Caco-2 (cell line): Measurements from ENCODE around the gene CACNA1C. TPM values are rescaled to one million over a fixed set of nuclear protein-coding genes. Genes with fewer than 3 reads are reported as not detected.

Source experiments
- BruUV-seq: library from RNA; stranded (reverse); fragments of 400-500 nt; replicated peaks from 2 replicates; lab custom pipeline; 2021; lab: Mats Ljungman, UMichigan
- CTCF ChIA-PET: fragments of 300-600 bp; sonication (Branson Sonifier 250); formaldehyde crosslinking; loops from one replicate; lab custom pipeline; 2022; ENCODE audit warnings: antibody characterized with exemption; lab: Charles Lee
- POLR2A ChIA-PET: fragments of 300-600 bp; sonication (Branson Sonifier 250); formaldehyde crosslinking; loops from one replicate; lab custom pipeline; 2022; ENCODE audit warnings: antibody characterized with exemption; lab: Charles Lee
- DNase-seq, 2 experiments: peaks; one replicate each; pipeline versions ENCODE4 v3.0.0 to v3.0.0-alpha.2; 2020 to 2022
- H3K27me3 ChIP-seq: replicated peaks from 2 replicates; pipeline ENCODE4 v1.6.0; 2011; ENCODE audit warnings: low read length; ENCODE audit not compliant: control insufficient read depth, insufficient read depth
- H3K36me3 ChIP-seq: 2 replicates; pipeline ENCODE4 v1.5.1; 2011; ENCODE audit warnings: low read length; ENCODE audit not compliant: control insufficient read depth, insufficient read depth
- H3K4me1 ChIP-seq: fragments of 250-450 bp; sonication (Bioruptor Pico); 2 replicates; pipeline ENCODE4 v1.5.1; 2020; ENCODE audit warnings: mild to moderate bottlenecking
- H3K4me3 ChIP-seq: 2 replicates; pipeline ENCODE4 v1.5.1; 2011; ENCODE audit warnings: low read depth, mild to moderate bottlenecking, control low read depth, low read length
- H3K9me3 ChIP-seq: fragments of 250-450 bp; sonication (Bioruptor Pico); 2 replicates; pipeline ENCODE4 v1.5.1; 2020; ENCODE audit warnings: mild to moderate bottlenecking, moderate library complexity
- H3K27ac Mint-ChIP-seq: one replicate; pipeline ENCODE4 v1.8.0; 2022; ENCODE audit warnings: mixed read lengths; ENCODE audit not compliant: unreplicated experiment
- H3K27me3 Mint-ChIP-seq: one replicate; pipeline ENCODE4 v1.8.0; 2022; ENCODE audit warnings: mixed read lengths; ENCODE audit not compliant: insufficient read depth, unreplicated experiment
- H3K36me3 Mint-ChIP-seq: one replicate; pipeline ENCODE4 v1.8.0; 2022; ENCODE audit warnings: mild to moderate bottlenecking, mixed read lengths; ENCODE audit not compliant: insufficient read depth, unreplicated experiment
- H3K4me1 Mint-ChIP-seq: one replicate; pipeline ENCODE4 v1.8.0; 2022; ENCODE audit warnings: low read depth, mixed read lengths; ENCODE audit not compliant: unreplicated experiment
- H3K4me3 Mint-ChIP-seq: one replicate; pipeline ENCODE4 v1.8.0; 2022; ENCODE audit warnings: mild to moderate bottlenecking, moderate library complexity, mixed read lengths; ENCODE audit not compliant: unreplicated experiment
- H3K9me3 Mint-ChIP-seq: one replicate; pipeline ENCODE4 v1.8.0; 2022; ENCODE audit warnings: mixed read lengths; ENCODE audit not compliant: unreplicated experiment
- intact Hi-C: fragments of 100-400 bp; cut with micrococcal nuclease; formaldehyde crosslinking; loops from one replicate; pipeline ENCODE4 v1.10.0; 2022; ENCODE audit not compliant: unreplicated experiment
- total RNA-seq: library from RNA; stranded (reverse); gene quantifications from 2 replicates; pipeline ENCODE4 v1.2.3, GENCODE V29; 2022
- TF ChIP-seq, protein P1 (sequence below), 2 experiments: fragments of 200-600 bp in 1 of 2; IDR thresholded peaks; 1 replicate in 1 of 2; 2 replicates in 1 of 2; pipeline versions ENCODE4 v1.5.1 to v1.8.0; 2011 to 2022; ENCODE audit warnings: antibody characterized with exemption in 1 of 2, control low read depth in 1 of 2, inconsistent platforms in 1 of 2, low read depth in 1 of 2, low read length in 1 of 2, mild to moderate bottlenecking in 1 of 2, moderate library complexity in 1 of 2; ENCODE audit not compliant: insufficient read depth in 1 of 2, severe bottlenecking in 1 of 2, unreplicated experiment in 1 of 2

Gene CACNA1C
- total RNA-seq, 1 experiment from 2014 or later: not detected

DNA sequence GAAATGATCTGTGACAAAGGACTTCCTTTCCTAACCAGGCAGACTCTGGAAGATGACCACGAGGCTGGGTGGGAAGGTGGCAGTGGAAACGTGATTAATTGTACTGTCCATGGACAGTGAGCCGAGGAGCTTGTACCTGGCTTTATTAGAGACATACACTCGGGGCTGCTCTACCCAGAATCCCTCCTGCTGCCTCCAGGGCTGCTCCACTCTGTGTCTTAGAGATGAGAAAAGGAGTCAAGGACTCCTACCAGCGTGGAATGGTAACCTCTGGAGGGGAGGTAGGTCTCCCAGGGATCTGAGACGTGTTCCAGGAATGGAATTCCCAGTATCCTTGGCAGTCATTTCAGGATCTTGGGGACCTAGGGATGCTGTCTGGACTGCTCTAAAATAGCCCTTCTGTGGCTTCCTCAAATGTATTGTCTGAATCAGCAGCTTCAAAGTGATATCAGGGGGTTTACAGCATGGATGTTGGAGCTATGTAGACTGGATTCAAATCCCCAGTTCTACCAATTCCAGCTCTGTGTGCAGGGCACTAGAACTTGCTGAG is 237.8 kb downstream of the CACNA1C start:
- no TSS peak for BruUV-seq
- H3K9me3 ChIP-seq: no peaks in the 10 kb centered on the region
- TF ChIP-seq, protein P1, sequence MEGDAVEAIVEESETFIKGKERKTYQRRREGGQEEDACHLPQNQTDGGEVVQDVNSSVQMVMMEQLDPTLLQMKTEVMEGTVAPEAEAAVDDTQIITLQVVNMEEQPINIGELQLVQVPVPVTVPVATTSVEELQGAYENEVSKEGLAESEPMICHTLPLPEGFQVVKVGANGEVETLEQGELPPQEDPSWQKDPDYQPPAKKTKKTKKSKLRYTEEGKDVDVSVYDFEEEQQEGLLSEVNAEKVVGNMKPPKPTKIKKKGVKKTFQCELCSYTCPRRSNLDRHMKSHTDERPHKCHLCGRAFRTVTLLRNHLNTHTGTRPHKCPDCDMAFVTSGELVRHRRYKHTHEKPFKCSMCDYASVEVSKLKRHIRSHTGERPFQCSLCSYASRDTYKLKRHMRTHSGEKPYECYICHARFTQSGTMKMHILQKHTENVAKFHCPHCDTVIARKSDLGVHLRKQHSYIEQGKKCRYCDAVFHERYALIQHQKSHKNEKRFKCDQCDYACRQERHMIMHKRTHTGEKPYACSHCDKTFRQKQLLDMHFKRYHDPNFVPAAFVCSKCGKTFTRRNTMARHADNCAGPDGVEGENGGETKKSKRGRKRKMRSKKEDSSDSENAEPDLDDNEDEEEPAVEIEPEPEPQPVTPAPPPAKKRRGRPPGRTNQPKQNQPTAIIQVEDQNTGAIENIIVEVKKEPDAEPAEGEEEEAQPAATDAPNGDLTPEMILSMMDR (IDR thresholded peaks at IDR 0.05; ENCODE audit: insufficient read depth in 1 of 2, low read depth in 1 of 2, low read length in 1 of 2, severe bottlenecking in 1 of 2, unreplicated experiment in 1 of 2): no peak
- no peaks in the 10 kb centered on the region for H3K4me1 ChIP-seq
- intact Hi-C loops: loop anchor here (1.0 kb wide), 2 partner anchors 106 to 233 kb away; no protein-coding TSS in a partner anchor
- H3K9me3 Mint-ChIP-seq: no peaks in the 10 kb centered on the region
- no peaks in the 10 kb centered on the region for H3K36me3 Mint-ChIP-seq
- peaks cover 5% of the 10 kb centered on the region; the same call in 1 of the 2 replicates for H3K27me3 ChIP-seq
- H3K27ac Mint-ChIP-seq: no peak overlapping the region
- H3K36me3 ChIP-seq: no peaks in the 10 kb centered on the region
- no peak for DNase-seq
- CTCF ChIA-PET: interaction anchor here (0.7 to 0.9 kb wide), 2 partner anchors 183 to 286 kb away, joined by 3 read pairs; partner anchors contain the start of gene DCP1B
- POLR2A ChIA-PET: no interaction called here
- no peak overlapping the region for H3K4me3 Mint-ChIP-seq
- H3K27me3 Mint-ChIP-seq: peaks cover 38% of the 10 kb centered on the region
- H3K4me3 ChIP-seq: no peak overlapping the region
- H3K4me1 Mint-ChIP-seq: peaks cover 6% of the 10 kb centered on the region

- Histone ChIP-seq H3K9me3 (no peaks in the 10 kb centered on the region), H3K4me1 (no peaks in the 10 kb centered on the region), H3K36me3 (no peaks in the 10 kb centered on the region), H3K4me3 (no peak overlapping the region), H3K27me3 (peaks cover 5% of the 10 kb centered on the region; the same call in 1 of the 2 replicates)
- CTCF ChIA-PET: interaction anchor here (0.9 kb wide), 1 partner anchor 287 kb away, joined by 3 read pairs; the partner anchor contains the start of gene DCP1B
- Mint-ChIP-seq H3K4me1 (peaks cover 6% of the 10 kb centered on the region), H3K27me3 (peaks cover 38% of the 10 kb centered on the region), H3K36me3 (no peaks in the 10 kb centered on the region), H3K4me3 (no peak overlapping the region), H3K9me3 (no peaks in the 10 kb centered on the region), H3K27ac (no peak overlapping the region)
- TF ChIP-seq, protein P1 (IDR thresholded peaks at IDR 0.05; ENCODE audit: insufficient read depth in 1 of 2, low read depth in 1 of 2, low read length in 1 of 2, severe bottlenecking in 1 of 2, unreplicated experiment in 1 of 2): peak; percentile 85 to 91
- intact Hi-C loops: loop anchor here (1.0 kb wide), 2 partner anchors 107 to 234 kb away; no protein-coding TSS in a partner anchor
- POLR2A ChIA-PET: no interaction called here
- DNase-seq: peak; percentile 50 to 70
- BruUV-seq: no TSS peak
Observed at GRCh38 chr12:2291182-2291832, 238.5 kb downstream of the CACNA1C start.

DNA sequence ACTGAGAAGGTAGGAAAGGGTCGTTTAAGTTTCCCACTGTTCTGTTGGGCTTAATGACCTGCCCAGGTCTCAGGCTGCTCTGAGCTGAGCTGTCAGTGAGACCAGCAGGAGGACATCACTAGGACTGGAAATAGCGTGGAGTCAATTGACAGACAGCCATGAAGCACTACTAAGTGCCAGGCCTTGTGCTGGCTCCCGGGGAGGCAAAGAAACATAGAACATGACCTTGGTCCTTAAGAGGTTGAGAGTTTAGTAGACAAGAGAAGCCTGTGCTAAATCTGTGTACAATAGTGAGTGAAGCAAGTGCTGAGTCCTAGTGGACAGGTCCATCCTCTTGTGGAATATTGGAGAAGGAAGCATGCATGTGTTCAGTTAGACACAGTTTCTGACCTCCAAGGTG is 239.2 kb downstream of the CACNA1C start:
- intact Hi-C loops: loop anchor here (1.0 kb wide), 2 partner anchors 108 to 235 kb away; no protein-coding TSS in a partner anchor
- Histone ChIP-seq H3K9me3 (no peaks in the 10 kb centered on the region), H3K27me3 (peaks cover 5% of the 10 kb centered on the region; the same call in 1 of the 2 replicates), H3K4me3 (no peak overlapping the region), H3K4me1 (no peaks in the 10 kb centered on the region), H3K36me3 (no peaks in the 10 kb centered on the region)
- Mint-ChIP-seq H3K4me1 (peaks cover 6% of the 10 kb centered on the region), H3K36me3 (no peaks in the 10 kb centered on the region), H3K9me3 (no peaks in the 10 kb centered on the region), H3K27me3 (peaks cover 38% of the 10 kb centered on the region), H3K4me3 (no peak overlapping the region), H3K27ac (no peak overlapping the region)
- TF ChIP-seq, protein P1 (IDR thresholded peaks at IDR 0.05; ENCODE audit: insufficient read depth in 1 of 2, low read depth in 1 of 2, low read length in 1 of 2, severe bottlenecking in 1 of 2, unreplicated experiment in 1 of 2): no peak
- BruUV-seq: no TSS peak
- CTCF ChIA-PET: interaction anchor here (0.6 kb wide), 1 partner anchor 243 kb away, joined by 3 read pairs; no protein-coding TSS in a partner anchor
- no peak for DNase-seq
- POLR2A ChIA-PET: no interaction called here
